HG03571 (cell line): Measurements from ENCODE around the gene ULK1.
"Not testable (repeated sequence)": the region's sequence is repeated elsewhere in the genome, so short reads cannot be mapped to it uniquely, and the experiment has no call there.

Source experiments
- ATAC-seq: cut with Tn5 transposase; IDR thresholded peaks from one replicate; pipeline ENCODE4 v1.9.1; 2021; ENCODE audit not compliant: unreplicated experiment

ULK1 gene

GRCh38 chr12:131961328-131961727, 66.9 kb downstream of the ULK1 start:
- not testable (repeated sequence) for ATAC-seq

- ATAC-seq, result no peak
These were observed 67.6 kb downstream of the ULK1 start for GRCh38 chr12:131962069-131962468.

- no peak for ATAC-seq
These were observed 69.0 kb downstream of the ULK1 start for GRCh38 chr12:131963381-131963780.

GRCh38 chr12:131965073-131965472, 70.7 kb downstream of the ULK1 start:
- no peak for ATAC-seq

GRCh38 chr12:131971226-131971625, 76.8 kb downstream of the ULK1 start:
- no peak for ATAC-seq
